H9 (cell line): ENCODE data around the gene SPDYE6. TPM values are rescaled to one million over a fixed set of nuclear protein-coding genes. Genes with fewer than 3 reads are reported as not detected.

Experiments used
- DNase-seq: peaks from one replicate; pipeline ENCODE4 v3.0.0-alpha.2; 2017
- H2AFZ ChIP-seq: one replicate; pipeline ENCODE4 v1.6.1; 2013; ENCODE audit warnings: mild to moderate bottlenecking, low read length, control low read depth, moderate library complexity
- H2AK5ac ChIP-seq: 2 replicates; pipeline ENCODE4 v1.6.1; 2013; ENCODE audit warnings: low read length, control low read depth, mixed read lengths; ENCODE audit not compliant: insufficient read length
- H2BK120ac ChIP-seq: one replicate; pipeline ENCODE4 v1.6.1; 2013; ENCODE audit warnings: low read depth, mild to moderate bottlenecking, low read length, control low read depth, inconsistent platforms; ENCODE audit not compliant: poor library complexity, severe bottlenecking
- H2BK12ac ChIP-seq: 2 replicates; pipeline ENCODE4 v1.6.1; 2013; ENCODE audit warnings: low read length, control low read depth, mixed read lengths, low read depth; ENCODE audit not compliant: insufficient read length
- H2BK15ac ChIP-seq: 2 replicates; pipeline ENCODE4 v1.6.1; 2013; ENCODE audit warnings: low read depth, low read length, control low read depth
- H2BK20ac ChIP-seq: one replicate; pipeline ENCODE4 v1.6.1; 2013; ENCODE audit warnings: low read depth, mild to moderate bottlenecking, low read length, control low read depth, inconsistent platforms; ENCODE audit not compliant: poor library complexity, severe bottlenecking
- H2BK5ac ChIP-seq: 2 replicates; pipeline ENCODE4 v1.6.1; 2013; ENCODE audit warnings: low read length, control low read depth, mixed read lengths; ENCODE audit not compliant: insufficient read length
- H3K14ac ChIP-seq: 2 replicates; pipeline ENCODE4 v1.6.1; 2013; ENCODE audit warnings: low read length, control low read depth; ENCODE audit not compliant: insufficient read depth
- H3K18ac ChIP-seq: 2 replicates; pipeline ENCODE4 v1.6.1; 2013; ENCODE audit warnings: low read depth, mild to moderate bottlenecking, mixed read lengths, low read length, control low read depth; ENCODE audit not compliant: insufficient read length
- H3K23ac ChIP-seq: 2 replicates; pipeline ENCODE4 v1.6.1; 2013; ENCODE audit warnings: low read length, control low read depth, mixed read lengths, low read depth; ENCODE audit not compliant: insufficient read length
- H3K23me2 ChIP-seq: 2 replicates; pipeline ENCODE4 v1.6.1; 2013; ENCODE audit warnings: low read depth, mild to moderate bottlenecking, mixed read lengths, low read length, control low read depth; ENCODE audit not compliant: insufficient read length, poor library complexity, severe bottlenecking
- H3K27ac ChIP-seq: 2 replicates; pipeline ENCODE4 v1.5.1; 2013; ENCODE audit warnings: low read length, control low read depth, mixed read lengths, low read depth; ENCODE audit not compliant: insufficient read length
- H3K27me3 ChIP-seq: 2 replicates; pipeline ENCODE4 v1.6.1; 2013; ENCODE audit warnings: low read length, control low read depth, inconsistent platforms; ENCODE audit not compliant: insufficient read depth
- H3K4ac ChIP-seq: 2 replicates; pipeline ENCODE4 v1.6.1; 2013; ENCODE audit warnings: low read depth, mild to moderate bottlenecking, control low read depth, inconsistent platforms, low read length, moderate library complexity
- H3K4me1 ChIP-seq: 2 replicates; pipeline ENCODE4 v1.6.1; 2013; ENCODE audit warnings: low read length, control low read depth, inconsistent platforms; ENCODE audit not compliant: insufficient read depth
- H3K4me2 ChIP-seq: 2 replicates; pipeline ENCODE4 v1.6.1; 2013; ENCODE audit warnings: low read length, control low read depth, mixed read lengths; ENCODE audit not compliant: insufficient read length, insufficient read depth
- H3K56ac ChIP-seq: 2 replicates; pipeline ENCODE4 v1.6.1; 2013; ENCODE audit warnings: low read depth, mild to moderate bottlenecking, mixed read lengths, low read length, control low read depth; ENCODE audit not compliant: insufficient read length
- H3K79me1 ChIP-seq: 2 replicates; pipeline ENCODE4 v1.6.1; 2013; ENCODE audit warnings: low read depth, mild to moderate bottlenecking, moderate library complexity, low read length, control low read depth, inconsistent platforms; ENCODE audit not compliant: insufficient read depth, poor library complexity, severe bottlenecking
- H3K79me2 ChIP-seq: 2 replicates; pipeline ENCODE4 v1.6.1; 2013; ENCODE audit warnings: low read length, control low read depth, inconsistent platforms; ENCODE audit not compliant: insufficient read depth
- H3K9ac ChIP-seq: 2 replicates; pipeline ENCODE4 v1.6.1; 2013; ENCODE audit warnings: low read length, control low read depth, mixed read lengths; ENCODE audit not compliant: insufficient read length; ENCODE audit errors: extremely low read depth
- H3K9me3 ChIP-seq: one replicate; pipeline ENCODE4 v1.6.1; 2013; ENCODE audit warnings: low read depth, low read length, inconsistent platforms; ENCODE audit not compliant: control insufficient read depth
- H3T11ph ChIP-seq: one replicate; pipeline ENCODE4 v1.6.1; 2013; ENCODE audit warnings: mild to moderate bottlenecking, low read length, control low read depth, inconsistent platforms
- H4K20me1 ChIP-seq: one replicate; pipeline ENCODE4 v1.6.1; 2013; ENCODE audit not compliant: control insufficient read depth, insufficient read length, insufficient read depth
- H4K5ac ChIP-seq: 2 replicates; pipeline ENCODE4 v1.6.1; 2013; ENCODE audit warnings: low read depth, mild to moderate bottlenecking, mixed read lengths, low read length, control low read depth; ENCODE audit not compliant: insufficient read length
- H4K8ac ChIP-seq: replicated peaks from 2 replicates; pipeline ENCODE4 v1.6.1; 2013; ENCODE audit warnings: low read length, control low read depth, mixed read lengths, low read depth; ENCODE audit not compliant: insufficient read length
- H4K91ac ChIP-seq: 2 replicates; pipeline ENCODE4 v1.6.1; 2013; ENCODE audit warnings: low read depth, mild to moderate bottlenecking, moderate library complexity, mixed read lengths, low read length, control low read depth; ENCODE audit not compliant: insufficient read length
- H3K27ac Mint-ChIP-seq, 3 experiments: 2 replicates in 2 of 3; 3 replicates in 1 of 3; pipeline ENCODE4 v1.8.0; 2020 to 2021; ENCODE audit warnings: mixed read lengths in 3 of 3, mild to moderate bottlenecking in 1 of 3, moderate library complexity in 1 of 3
- H3K27me3 Mint-ChIP-seq: 2 replicates; pipeline ENCODE4 v1.8.0; 2021; ENCODE audit warnings: low read depth, mild to moderate bottlenecking, moderate library complexity, mixed read lengths
- H3K36me3 Mint-ChIP-seq, 3 experiments: 2 replicates in 2 of 3; 3 replicates in 1 of 3; pipeline ENCODE4 v1.8.0; 2020 to 2021; ENCODE audit warnings: low read depth in 3 of 3, mixed read lengths in 3 of 3; ENCODE audit not compliant: insufficient read depth in 1 of 3
- H3K4me1 Mint-ChIP-seq, 2 experiments: 2 replicates each; pipeline ENCODE4 v1.8.0; 2020; ENCODE audit warnings: mixed read lengths in 2 of 2
- H3K4me3 Mint-ChIP-seq, 2 experiments: 2 replicates in 1 of 2; 3 replicates in 1 of 2; pipeline ENCODE4 v1.8.0; 2020 to 2021; ENCODE audit warnings: mild to moderate bottlenecking in 2 of 2, mixed read lengths in 2 of 2, moderate library complexity in 1 of 2
- H3K9me3 Mint-ChIP-seq, 2 experiments: 2 replicates in 1 of 2; 3 replicates in 1 of 2; pipeline ENCODE4 v1.8.0; 2020; ENCODE audit warnings: mild to moderate bottlenecking in 2 of 2, mixed read lengths in 2 of 2, moderate library complexity in 1 of 2
- WGBS: extraction: QIAGEN DNeasy Blood & Tissue Kit; methylation state at CpG from one replicate; pipeline ENCODE4 v1.1.7; 2013; ENCODE audit warnings: missing lambda C conversion rate, low lambda C conversion rate, mixed read lengths; ENCODE audit not compliant: insufficient read length; ENCODE audit errors: extremely low coverage; 5-methylcytosine and 5-hydroxymethylcytosine counted together
- total RNA-seq: library from RNA; stranded (reverse); gene quantifications from 2 replicates; pipeline ENCODE4 v1.2.1, GENCODE V29; 2021
- TF ChIP-seq, protein P1 (sequence below): fragments of 200-600 bp; sonication (generic); conservative IDR thresholded peaks from 3 replicates; pipeline ENCODE4 v1.8.0; 2021; ENCODE audit warnings: antibody characterized with exemption, mild to moderate bottlenecking

SPDYE6 gene
- total RNA-seq, 1 experiment from 2014 or later, result not detected

DNA sequence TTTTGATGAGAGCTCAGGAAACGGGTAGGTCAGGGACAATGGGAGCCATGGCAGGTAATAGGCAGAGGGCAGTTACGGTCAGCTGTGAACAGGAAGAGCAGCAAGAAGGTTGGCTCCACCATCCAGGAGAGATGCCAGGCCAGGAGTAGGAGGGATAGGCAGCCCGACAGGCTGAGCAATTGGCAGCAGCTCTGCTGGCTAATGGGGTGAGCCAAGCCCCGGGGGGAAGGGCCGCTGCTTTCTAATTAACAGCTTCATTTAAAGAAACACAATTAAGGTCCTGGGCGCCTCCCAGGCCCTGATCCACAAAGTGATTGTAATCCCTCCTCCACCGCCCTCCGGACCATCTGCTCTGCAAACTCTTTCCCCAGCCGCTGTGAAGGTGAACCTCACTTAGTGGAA is 45.8 kb downstream of the SPDYE6 start:
- Histone ChIP-seq H4K5ac (no peak overlapping the region), H3K23me2 (no peaks in the 10 kb centered on the region), H3K79me1 (no peaks in the 10 kb centered on the region), H3K4me2 (no peak overlapping the region), H3K79me2 (no peaks in the 10 kb centered on the region), H4K91ac (no peak overlapping the region), H3K14ac (no peak overlapping the region), H2BK15ac (no peak overlapping the region), H3T11ph (no peak overlapping the region), H4K20me1 (no peaks in the 10 kb centered on the region), H2BK12ac (no peak overlapping the region), H3K9ac (no peak overlapping the region), H3K9me3 (no peaks in the 10 kb centered on the region), H3K56ac (no peak overlapping the region), H3K18ac (no peak overlapping the region), H3K4me1 (no peaks in the 10 kb centered on the region; the same call in 1 of the 2 replicates), H2AK5ac (no peak overlapping the region), H3K4ac (no peak overlapping the region), H3K27me3 (no peaks in the 10 kb centered on the region), H2BK120ac (no peak overlapping the region), H3K23ac (no peak overlapping the region), H2BK5ac (no peak overlapping the region), H2AFZ (no peak overlapping the region), H4K8ac (no peak overlapping the region), H2BK20ac (no peak overlapping the region), H3K27ac (no peak overlapping the region)
- WGBS, result no CpG with 5 or more reads among the region's 9 CpGs
- TF ChIP-seq, protein P1, sequence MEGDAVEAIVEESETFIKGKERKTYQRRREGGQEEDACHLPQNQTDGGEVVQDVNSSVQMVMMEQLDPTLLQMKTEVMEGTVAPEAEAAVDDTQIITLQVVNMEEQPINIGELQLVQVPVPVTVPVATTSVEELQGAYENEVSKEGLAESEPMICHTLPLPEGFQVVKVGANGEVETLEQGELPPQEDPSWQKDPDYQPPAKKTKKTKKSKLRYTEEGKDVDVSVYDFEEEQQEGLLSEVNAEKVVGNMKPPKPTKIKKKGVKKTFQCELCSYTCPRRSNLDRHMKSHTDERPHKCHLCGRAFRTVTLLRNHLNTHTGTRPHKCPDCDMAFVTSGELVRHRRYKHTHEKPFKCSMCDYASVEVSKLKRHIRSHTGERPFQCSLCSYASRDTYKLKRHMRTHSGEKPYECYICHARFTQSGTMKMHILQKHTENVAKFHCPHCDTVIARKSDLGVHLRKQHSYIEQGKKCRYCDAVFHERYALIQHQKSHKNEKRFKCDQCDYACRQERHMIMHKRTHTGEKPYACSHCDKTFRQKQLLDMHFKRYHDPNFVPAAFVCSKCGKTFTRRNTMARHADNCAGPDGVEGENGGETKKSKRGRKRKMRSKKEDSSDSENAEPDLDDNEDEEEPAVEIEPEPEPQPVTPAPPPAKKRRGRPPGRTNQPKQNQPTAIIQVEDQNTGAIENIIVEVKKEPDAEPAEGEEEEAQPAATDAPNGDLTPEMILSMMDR, result no peak
- H3K27me3 Mint-ChIP-seq, result no peaks in the 10 kb centered on the region
- no peak overlapping the region; a peak in 1 of 5 replicates for H3K4me3 Mint-ChIP-seq
- H3K9me3 Mint-ChIP-seq, result no peaks in the 10 kb centered on the region
- no peak overlapping the region for H3K27ac Mint-ChIP-seq
- no peak for DNase-seq
- peaks cover 3 to 34% (median 23%) of the 10 kb centered on the region in 3 experiments for H3K36me3 Mint-ChIP-seq
- peaks cover 9 to 10% of the 10 kb centered on the region in 2 experiments for H3K4me1 Mint-ChIP-seq
